ENCODE results near the gene ZNF423. TPM values are rescaled to one million over a fixed set of nuclear protein-coding genes. Genes with fewer than 3 reads are reported as not detected.

The ZNF423 gene
- total and polyA plus RNA-seq, 2 experiments from 2014 or later, result 14.9 to 41.8 TPM

DNA sequence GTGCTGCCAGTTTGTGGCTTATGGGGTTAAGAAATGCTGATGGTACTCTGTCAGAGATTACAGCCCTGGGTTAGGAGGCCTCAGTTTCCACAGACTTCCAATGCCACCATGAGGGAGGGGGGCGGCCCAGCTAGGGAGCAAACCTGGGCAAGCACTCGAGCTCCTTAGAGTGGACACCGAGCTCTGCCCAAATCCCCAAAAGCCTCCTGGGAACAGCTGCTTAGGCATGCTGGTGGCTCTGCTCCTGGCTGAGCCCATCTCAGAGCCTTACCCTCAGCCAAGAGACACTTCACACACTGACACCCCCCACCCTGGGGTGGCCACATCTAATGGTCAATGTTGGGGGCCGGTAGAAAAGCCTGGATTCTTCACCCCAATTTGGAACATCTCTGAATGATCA is 416.2 kb downstream of the ZNF423 start (continued):
- TF ChIP-seq ZNF331 (CRISPR knock-in tag; IDR thresholded peaks at IDR 0.05; ENCODE audit: low read depth) (no peak), POLR2AphosphoS5 (IDR thresholded peaks at IDR 0.05; ENCODE audit: low read depth) (no peak), CREB1 (CRISPR knock-in tag; IDR thresholded peaks at IDR 0.05; ENCODE audit: low read depth) (no peak), EZH2 (IDR thresholded peaks at IDR 0.05; ENCODE audit: low read depth, unreplicated experiment) (no peak), REST (IDR thresholded peaks at IDR 0.05; ENCODE audit: unreplicated experiment) (no peak), CTCF (conservative IDR thresholded peaks at IDR 0.05; ENCODE audit: low read depth in 2 of 2) (no peak), JUNB (IDR thresholded peaks at IDR 0.05; ENCODE audit: unreplicated experiment) (no peak), ZNF114 (CRISPR knock-in tag; IDR thresholded peaks at IDR 0.05) (no peak)

DNA sequence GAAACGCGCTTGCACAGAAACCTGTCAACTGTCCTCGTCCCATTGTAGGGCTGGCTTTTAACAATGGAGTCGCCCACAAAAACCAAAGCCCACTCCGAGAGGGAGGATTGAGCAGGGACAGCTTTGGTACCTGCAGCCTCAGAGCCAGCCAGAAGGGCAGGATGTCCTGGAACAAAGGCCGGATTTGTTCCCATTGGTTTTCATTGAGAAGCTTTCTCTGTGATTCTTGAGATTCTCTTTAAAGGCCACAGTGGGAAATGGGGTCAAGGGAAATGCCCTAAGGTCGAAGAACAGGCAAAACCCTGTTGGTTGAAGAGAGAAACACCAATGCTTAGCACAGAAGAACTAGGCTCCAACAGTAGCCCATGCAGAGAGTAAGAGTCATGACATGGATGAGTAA is 416.9 kb downstream of the ZNF423 start:
- DNase-seq (ENCODE audit: low spot score), result no peak
- Histone ChIP-seq H3F3A (replicated peaks; ENCODE audit: low read depth) (no peaks in the 10 kb centered on the region), H3K79me2 (replicated peaks; ENCODE audit: insufficient read depth) (no peaks in the 10 kb centered on the region), H3K36me3 (ENCODE audit: insufficient read depth) (no peaks in the 10 kb centered on the region), H3K27ac (ENCODE audit: low read depth) (no peak overlapping the region), H4K20me1 (replicated peaks; ENCODE audit: insufficient read depth) (no peaks in the 10 kb centered on the region), H3K9me2 (ENCODE audit: insufficient read depth) (no peaks in the 10 kb centered on the region), H3K4me2 (no peak overlapping the region), H3K4me3 (no peak overlapping the region), H3K4me1 (ENCODE audit: insufficient read depth) (peaks cover 24% of the 10 kb centered on the region), H3K27me3 (ENCODE audit: insufficient read depth) (no peaks in the 10 kb centered on the region), H2AFZ (no peak overlapping the region)
- Mint-ChIP-seq H3K27ac (no peak overlapping the region), H3K9me3 (no peaks in the 10 kb centered on the region), H3K4me3 (no peak overlapping the region), H3K4me1 (peaks cover 36% of the 10 kb centered on the region), H3K27me3 (ENCODE audit: insufficient read depth, low read depth, poor library complexity) (peaks cover 15% of the 10 kb centered on the region), H3K36me3 (ENCODE audit: low read depth) (no peaks in the 10 kb centered on the region)
- no peak; the same call in 2 of the 3 replicates for ATAC-seq
- TF ChIP-seq EZH2phosphoT487 (IDR thresholded peaks at IDR 0.05; ENCODE audit: unreplicated experiment) (no peak), NANOG (IDR thresholded peaks at IDR 0.05; ENCODE audit: borderline replicate concordance) (no peak), CTCF (conservative IDR thresholded peaks at IDR 0.05; ENCODE audit: low read depth in 2 of 2) (no peak)

Small RNA genes within 50 kb of the gene (small RNA-seq; reads per million reads assigned to genes)
- not detected for gene MRPS21P7 (ENCODE audit: low replicate concordance)
- not detected for gene MRPS21P8 (ENCODE audit: low replicate concordance)

Other genes starting within 250 kb of the ZNF423 start
- gene CNEP1R1, start 169.1 kb upstream of the ZNF423 start, total RNA-seq (2014; rRNA removed; shearing (Covaris generic)), result 19.1 and 30.3 TPM in 2 replicates
- gene CNEP1R1, start 169.1 kb upstream of the ZNF423 start, polyA plus RNA-seq (2016; fragmentation: Nextera tagmentation; extraction: Ambion mirVana), result 11.8 and 13.8 TPM in 2 replicates
- 29.9 and 35.0 TPM in 2 replicates for gene HEATR3, start 209.9 kb upstream of the ZNF423 start, total RNA-seq (2014; rRNA removed; shearing (Covaris generic))
- gene HEATR3, start 209.9 kb upstream of the ZNF423 start, polyA plus RNA-seq (2016; fragmentation: Nextera tagmentation; extraction: Ambion mirVana), result 7.5 and 8.0 TPM in 2 replicates